ENCODE results near the gene SEMA3E. TPM values are rescaled to one million over a fixed set of nuclear protein-coding genes. Genes with fewer than 3 reads are reported as not detected.

Gene SEMA3E
- total and polyA plus RNA-seq, 9 of the 15 experiments (the other 6 are each of a cell fraction or from before 2014, with no cell fraction given): 0.01 to 1.4 (median 0.14) TPM; not detected in 2

DNA sequence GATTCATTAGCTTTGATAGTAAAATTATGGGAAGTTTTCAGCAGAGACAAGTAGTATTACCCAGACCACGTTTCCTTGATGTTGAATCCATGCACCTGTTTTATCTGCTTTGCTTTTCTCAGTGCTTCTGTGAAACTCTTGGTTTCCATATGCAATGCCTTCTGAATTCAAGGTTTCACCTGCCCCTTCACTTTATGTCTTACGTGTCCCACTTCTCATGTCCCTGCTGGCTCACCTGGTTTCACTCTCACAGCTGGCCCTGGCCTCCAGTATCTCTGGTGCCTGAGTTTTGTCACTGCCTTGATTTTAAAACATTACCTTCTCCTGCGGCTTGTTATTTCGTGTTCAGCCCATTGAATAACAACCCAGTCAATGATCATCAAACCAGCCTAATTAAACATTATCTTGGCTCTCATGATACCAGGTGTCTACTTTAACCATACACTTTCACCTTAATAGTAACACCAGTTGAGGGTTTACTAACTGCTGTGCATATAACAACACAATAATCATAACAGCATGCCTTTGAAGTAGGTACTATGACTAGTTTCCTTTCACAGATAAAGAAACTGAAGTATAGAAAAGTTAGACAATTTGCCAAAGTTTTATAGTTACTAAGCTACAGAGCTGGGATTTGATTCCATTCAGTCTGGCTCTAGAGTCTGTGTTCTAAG, 310.5 kb downstream of the SEMA3E start:
- POLR2A ChIA-PET: no interaction called here
- CTCF ChIA-PET (ENCODE audit: low intra/inter-chr PET ratio): no interaction called here
- TF ChIP-seq ZNF217 (CRISPR knock-in tag; IDR thresholded peaks at IDR 0.05) (no peak), ZNF133 (CRISPR knock-in tag; IDR thresholded peaks at IDR 0.05) (no peak), CREM (IDR thresholded peaks at IDR 0.05; ENCODE audit: low read depth) (no peak), ESRRB (CRISPR knock-in tag; IDR thresholded peaks at IDR 0.05; ENCODE audit: borderline replicate concordance) (no peak), SPI1 (IDR thresholded peaks at IDR 0.05; ENCODE audit: borderline replicate concordance, low read depth, low read length) (no peak), ZFX (CRISPR knock-in tag; IDR thresholded peaks at IDR 0.05) (no peak), FUS (optimal IDR thresholded peaks at IDR 0.05; ENCODE audit: low read depth, low read length) (no peak), NFIX (CRISPR knock-in tag; IDR thresholded peaks at IDR 0.05; ENCODE audit: low read depth) (no peak)
- TF ChIP-seq, protein P1, sequence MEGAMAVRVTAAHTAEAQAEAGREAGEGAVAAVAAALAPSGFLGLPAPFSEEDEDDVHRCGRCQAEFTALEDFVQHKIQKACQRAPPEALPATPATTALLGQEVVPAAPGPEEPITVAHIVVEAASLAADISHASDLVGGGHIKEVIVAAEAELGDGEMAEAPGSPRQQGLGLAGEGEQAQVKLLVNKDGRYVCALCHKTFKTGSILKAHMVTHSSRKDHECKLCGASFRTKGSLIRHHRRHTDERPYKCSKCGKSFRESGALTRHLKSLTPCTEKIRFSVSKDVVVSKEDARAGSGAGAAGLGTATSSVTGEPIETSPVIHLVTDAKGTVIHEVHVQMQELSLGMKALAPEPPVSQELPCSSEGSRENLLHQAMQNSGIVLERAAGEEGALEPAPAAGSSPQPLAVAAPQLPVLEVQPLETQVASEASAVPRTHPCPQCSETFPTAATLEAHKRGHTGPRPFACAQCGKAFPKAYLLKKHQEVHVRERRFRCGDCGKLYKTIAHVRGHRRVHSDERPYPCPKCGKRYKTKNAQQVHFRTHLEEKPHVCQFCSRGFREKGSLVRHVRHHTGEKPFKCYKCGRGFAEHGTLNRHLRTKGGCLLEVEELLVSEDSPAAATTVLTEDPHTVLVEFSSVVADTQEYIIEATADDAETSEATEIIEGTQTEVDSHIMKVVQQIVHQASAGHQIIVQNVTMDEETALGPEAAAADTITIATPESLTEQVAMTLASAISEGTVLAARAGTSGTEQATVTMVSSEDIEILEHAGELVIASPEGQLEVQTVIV (CRISPR knock-in tag; IDR thresholded peaks at IDR 0.05; ENCODE audit: borderline replicate concordance): no peak
- TF ChIP-seq, protein P2, sequence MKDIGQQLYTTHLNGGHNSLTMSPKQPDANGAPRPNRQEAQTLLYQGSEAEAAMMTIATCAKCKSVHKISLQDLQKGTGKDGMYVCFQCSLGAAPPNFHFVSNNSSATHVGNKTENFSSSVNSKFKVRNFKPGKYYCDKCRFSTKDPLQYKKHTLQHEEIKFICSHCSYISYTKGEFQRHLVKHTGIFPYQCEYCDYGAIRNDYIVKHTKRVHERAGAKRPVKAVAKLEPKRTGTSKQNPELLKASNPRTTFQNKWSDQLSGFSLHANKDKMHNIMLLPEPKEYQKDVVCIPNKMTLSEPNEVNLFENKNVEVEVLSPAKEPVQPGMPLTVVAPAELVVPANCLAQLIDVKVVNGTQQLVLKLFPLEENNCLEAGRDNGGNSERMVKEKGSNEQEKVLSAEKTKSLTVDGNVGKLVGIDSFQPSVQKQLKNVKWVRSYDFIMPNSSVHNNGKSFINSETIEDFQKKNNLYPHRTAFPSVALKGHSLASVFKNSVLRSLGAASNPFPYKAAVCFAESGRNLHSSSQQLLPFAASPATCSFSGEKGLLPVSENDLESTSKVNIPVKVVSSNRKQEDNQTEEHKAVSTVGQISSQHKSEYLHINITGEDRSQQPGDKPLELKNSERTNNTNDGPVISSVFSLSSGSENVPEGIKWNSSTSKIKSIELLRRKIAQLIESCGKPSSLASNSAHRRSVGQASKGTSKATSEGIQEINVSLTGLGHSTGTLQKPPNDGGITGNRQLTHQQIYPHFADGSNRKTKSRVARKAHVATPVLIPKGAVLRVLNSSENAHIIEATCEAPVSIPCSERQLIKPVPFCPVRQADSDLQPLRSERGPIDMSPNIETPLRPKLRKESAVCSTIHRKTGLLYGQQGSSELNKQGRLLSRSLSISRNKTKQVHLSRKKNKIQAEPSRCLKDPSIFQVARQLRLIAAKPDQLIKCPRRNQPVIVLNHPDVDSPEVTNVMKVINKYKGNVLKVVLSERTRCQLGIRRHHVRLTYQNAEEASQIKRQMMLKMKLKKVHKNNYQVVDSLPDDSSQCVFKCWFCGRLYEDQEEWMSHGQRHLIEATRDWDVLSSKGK (CRISPR knock-in tag; IDR thresholded peaks at IDR 0.05): no peak
- H3K4me1 ChIP-seq (replicated peaks in 1 of 2; ENCODE audit: control insufficient read depth in 2 of 2, insufficient read depth in 2 of 2, low read length in 2 of 2): no peaks in the 10 kb centered on the region
- no peaks in the 10 kb centered on the region for H3K79me2 ChIP-seq (ENCODE audit: control insufficient read depth, insufficient read depth, low read length)
- in situ Hi-C loops (cut with MboI): no loop called here
- no peak for FAIRE-seq
- DNase-seq (ENCODE audit: extremely low read depth in 1 of 4, low spot score in 3 of 4): no peak
- no TSS peak for BruUV-seq (replicated peaks)
- intact Hi-C loops (cut with micrococcal nuclease): no loop called here
- no peak overlapping the region for H3K27ac ChIP-seq (ENCODE audit: extremely low read depth, low read depth, low read length)
- no peak overlapping the region for H3K9ac ChIP-seq (ENCODE audit: insufficient read depth in 1 of 2, low read depth in 2 of 2, low read length in 2 of 2)
- H2AFZ ChIP-seq (ENCODE audit: low read depth, low read length): no peak overlapping the region
- no peak overlapping the region for H3K4me2 ChIP-seq (ENCODE audit: insufficient read depth, low read length)
- no peaks in the 10 kb centered on the region for H4K20me1 ChIP-seq (replicated peaks; ENCODE audit: control insufficient read depth, insufficient read depth, low read length)
- no peak overlapping the region for H3K4me3 ChIP-seq
- H3K9me1 ChIP-seq (ENCODE audit: control insufficient read depth, insufficient read depth, low read length): no peaks in the 10 kb centered on the region
- no peak for ATAC-seq
- peaks cover 4% of the 10 kb centered on the region; the same call in 1 of the 2 replicates for H3K9me3 ChIP-seq (replicated peaks; ENCODE audit: control insufficient read depth, insufficient read depth, low read depth, low read length)
- no peaks in the 10 kb centered on the region for H3K36me3 ChIP-seq (ENCODE audit: control insufficient read depth, insufficient read depth, low read length)
- no peaks in the 10 kb centered on the region for H3K27me3 ChIP-seq (ENCODE audit: control insufficient read depth in 2 of 2, insufficient read depth in 2 of 2, low read length in 2 of 2)
- 3% methylated on average over 4 of the region's 4 CpGs for WGBS (ENCODE audit: insufficient coverage, low coverage, missing lambda C conversion rate)
